CD4-positive, alpha-beta T cell (primary cell): Measurements from ENCODE around the gene ABITRAM. TPM values are rescaled to one million over a fixed set of nuclear protein-coding genes. Genes with fewer than 3 reads are reported as not detected.

ENCODE experiments used
- ATAC-seq: fragments of 200-7000 bp; cut with Tn5 transposase; one replicate; pipeline ENCODE4 v1.10.0; 2022; ENCODE audit warnings: mild to moderate bottlenecking; ENCODE audit not compliant: poor library complexity
- CTCF ChIA-PET: fragments of 350-600 bp; sonication (Branson Sonifier 250); formaldehyde crosslinking; loops from one replicate; lab custom pipeline; 2021; ENCODE audit warnings: antibody characterized with exemption, inconsistent platforms; lab: Charles Lee
- POLR2A ChIA-PET: fragments of 350-600 bp; sonication (Branson Sonifier 250); formaldehyde crosslinking; loops from one replicate; lab custom pipeline; 2021; ENCODE audit warnings: antibody characterized with exemption, inconsistent platforms; lab: Charles Lee
- DNase-seq, 14 experiments: peaks; one replicate each; pipeline ENCODE4 v3.0.0-alpha.2; 2013 to 2020; ENCODE audit warnings: mixed read lengths in 2 of 14
- H3K27ac ChIP-seq, 2 donors: one replicate each; pipeline versions ENCODE4 v1.5.1 to v1.7.0; 2013; ENCODE audit warnings: low read length in 2 of 2, low read depth in 1 of 2, mild to moderate bottlenecking in 1 of 2
- H3K27me3 ChIP-seq, 2 experiments: 1 replicate in 1 of 2; 2 replicates in 1 of 2; pipeline versions ENCODE4 v1.6.1 to v1.7.0; 2013; ENCODE audit warnings: low read length in 2 of 2, control low read depth in 1 of 2, mild to moderate bottlenecking in 1 of 2, moderate library complexity in 1 of 2; ENCODE audit not compliant: insufficient read depth in 2 of 2, control insufficient read depth in 1 of 2
- H3K36me3 ChIP-seq: one replicate; pipeline ENCODE4 v1.6.1; 2013; ENCODE audit warnings: low read length, control low read depth; ENCODE audit not compliant: insufficient read depth
- H3K4me1 ChIP-seq: one replicate; pipeline ENCODE4 v1.6.1; 2013; ENCODE audit warnings: low read length, control low read depth; ENCODE audit not compliant: insufficient read depth
- H3K4me3 ChIP-seq: one replicate; pipeline ENCODE4 v1.5.1; 2013; ENCODE audit warnings: mild to moderate bottlenecking, low read length, moderate library complexity
- H3K9me3 ChIP-seq, 2 experiments: 1 replicate in 1 of 2; 2 replicates in 1 of 2; pipeline versions ENCODE4 v1.6.1 to v1.7.0; 2013; ENCODE audit warnings: low read length in 2 of 2, mild to moderate bottlenecking in 2 of 2, control low read depth in 1 of 2, moderate library complexity in 1 of 2; ENCODE audit not compliant: control insufficient read depth in 1 of 2, insufficient read depth in 1 of 2
- H3K27ac Mint-ChIP-seq: one replicate; pipeline ENCODE4 v1.8.0; 2020; ENCODE audit warnings: mixed read lengths
- H3K27me3 Mint-ChIP-seq: one replicate; pipeline ENCODE4 v1.8.0; 2021; ENCODE audit warnings: mixed read lengths
- H3K36me3 Mint-ChIP-seq: one replicate; pipeline ENCODE4 v1.8.0; 2021; ENCODE audit warnings: low read depth, mixed read lengths
- H3K4me1 Mint-ChIP-seq: one replicate; pipeline ENCODE4 v1.8.0; 2021; ENCODE audit warnings: low read depth, mixed read lengths
- H3K4me3 Mint-ChIP-seq: one replicate; pipeline ENCODE4 v1.8.0; 2020; ENCODE audit warnings: mild to moderate bottlenecking, mixed read lengths
- H3K9me3 Mint-ChIP-seq: one replicate; pipeline ENCODE4 v1.8.0; 2020; ENCODE audit warnings: mixed read lengths
- intact Hi-C, 2 experiments: fragments of 100-400 bp; cut with DNase I in 1 of 2; cut with micrococcal nuclease in 1 of 2; formaldehyde crosslinking; loops; one replicate each; pipeline versions ENCODE4 v1.15.1 to v1.9.0; 2023 to 2025; cut with DNase I, micrococcal nuclease
- total RNA-seq, 174 experiments: library from RNA in 2 of 174; stranded (reverse) in 2 of 174; gene quantifications; one replicate each; pipeline ENCODE4 v1.2.3 and lab custom pipeline; 2021 to 2026
- TF ChIP-seq, protein P1 (sequence below): fragments of 200-600 bp; IDR thresholded peaks from one replicate; pipeline ENCODE4 v1.8.0; 2022; ENCODE audit warnings: antibody characterized with exemption, mild to moderate bottlenecking

The ABITRAM gene
- total RNA-seq, 2 experiments from 2014 or later, result 10.4 to 11.7 TPM

DNA sequence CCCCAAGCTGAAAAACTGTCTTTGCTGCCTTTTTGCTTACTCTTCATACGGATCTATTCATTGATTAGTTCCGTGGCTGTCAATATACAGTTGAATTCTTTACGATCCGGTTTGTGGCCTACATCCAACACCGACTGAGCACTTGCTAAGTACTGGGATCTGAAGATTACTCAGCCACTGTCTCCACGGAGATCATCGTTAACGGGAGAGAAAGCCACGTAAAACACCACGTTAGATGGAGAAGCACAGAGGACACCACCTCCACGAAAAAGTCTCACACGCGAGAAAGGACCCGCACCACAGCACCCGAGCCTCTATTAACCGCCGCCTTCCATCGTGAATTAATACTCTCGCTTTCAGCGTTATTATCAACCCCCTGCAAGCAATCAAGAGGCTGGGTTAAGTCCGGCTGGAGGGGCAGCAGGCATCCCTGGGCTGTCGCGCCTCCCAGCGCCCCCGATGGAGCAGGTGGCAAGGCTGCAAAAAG is 926 bp upstream of the ABITRAM start:
- ChIA-PET POLR2A (interaction anchor here (1.3 to 1.4 kb wide), 2 partner anchors 21 to 186 kb away, joined by 4 to 8 read pairs; partner anchors contain the start of gene TMEM245), CTCF (no interaction called here)
- Mint-ChIP-seq H3K9me3 (no peaks in the 10 kb centered on the region), H3K27me3 (no peaks in the 10 kb centered on the region), H3K4me1 (peaks cover 57% of the 10 kb centered on the region), H3K27ac (peak overlapping the region; percentile 95), H3K36me3 (peaks cover 47% of the 10 kb centered on the region), H3K4me3 (peak overlapping the region; percentile 99)
- Histone ChIP-seq H3K9me3 (no peaks in the 10 kb centered on the region), H3K27me3 (no peaks in the 10 kb centered on the region), H3K36me3 (peaks cover 21% of the 10 kb centered on the region), H3K4me1 (peaks cover 23% of the 10 kb centered on the region), H3K27ac (peak overlapping the region; percentile 77 to 93), H3K4me3 (peak overlapping the region; percentile 97)
- intact Hi-C loops, result loop anchor here (2.0 to 10.0 kb wide), 5 partner anchors 79 to 1322 kb away; partner anchors contain the start of genes TMEM245 (in 2 of the 2), CTNNAL1 (in 1 of the 2), EPB41L4B (in 1 of the 2) and TXN (in 1 of the 2)
- DNase-seq (no peak), ATAC-seq (no peak)
- TF ChIP-seq, protein P1, sequence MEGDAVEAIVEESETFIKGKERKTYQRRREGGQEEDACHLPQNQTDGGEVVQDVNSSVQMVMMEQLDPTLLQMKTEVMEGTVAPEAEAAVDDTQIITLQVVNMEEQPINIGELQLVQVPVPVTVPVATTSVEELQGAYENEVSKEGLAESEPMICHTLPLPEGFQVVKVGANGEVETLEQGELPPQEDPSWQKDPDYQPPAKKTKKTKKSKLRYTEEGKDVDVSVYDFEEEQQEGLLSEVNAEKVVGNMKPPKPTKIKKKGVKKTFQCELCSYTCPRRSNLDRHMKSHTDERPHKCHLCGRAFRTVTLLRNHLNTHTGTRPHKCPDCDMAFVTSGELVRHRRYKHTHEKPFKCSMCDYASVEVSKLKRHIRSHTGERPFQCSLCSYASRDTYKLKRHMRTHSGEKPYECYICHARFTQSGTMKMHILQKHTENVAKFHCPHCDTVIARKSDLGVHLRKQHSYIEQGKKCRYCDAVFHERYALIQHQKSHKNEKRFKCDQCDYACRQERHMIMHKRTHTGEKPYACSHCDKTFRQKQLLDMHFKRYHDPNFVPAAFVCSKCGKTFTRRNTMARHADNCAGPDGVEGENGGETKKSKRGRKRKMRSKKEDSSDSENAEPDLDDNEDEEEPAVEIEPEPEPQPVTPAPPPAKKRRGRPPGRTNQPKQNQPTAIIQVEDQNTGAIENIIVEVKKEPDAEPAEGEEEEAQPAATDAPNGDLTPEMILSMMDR, result no peak

DNA sequence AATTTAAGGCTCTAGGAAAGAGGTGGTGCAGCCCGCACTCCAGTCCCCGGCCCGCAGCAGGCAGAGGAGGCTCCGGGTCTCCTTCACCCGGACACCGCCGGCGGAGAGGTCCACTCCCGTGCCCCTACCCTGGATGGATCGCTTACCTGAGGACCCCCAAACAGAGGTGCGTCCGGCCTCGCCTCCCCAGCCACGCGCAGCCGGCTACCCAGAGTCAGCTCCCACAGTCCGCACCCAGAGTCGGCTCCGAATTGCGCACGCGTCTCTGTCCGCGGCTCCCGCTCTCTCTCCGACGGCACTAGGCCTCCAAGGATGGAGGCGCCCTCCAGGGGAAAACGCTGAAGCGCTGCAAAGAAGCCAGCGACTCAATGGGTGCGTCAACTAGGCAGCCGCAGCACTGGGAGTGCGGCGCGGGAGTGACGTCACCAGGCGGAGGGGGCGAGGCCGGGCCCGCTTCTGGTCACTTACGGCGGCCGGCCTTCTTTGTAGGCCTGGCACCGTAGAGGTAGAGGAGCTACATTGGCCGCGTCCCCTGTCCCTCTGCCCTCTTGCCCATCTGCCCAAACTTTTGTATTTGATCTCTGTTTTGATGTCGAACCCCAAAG is 380 bp upstream of the ABITRAM start, which contains the start of gene ELP1:
Gene ELP1 (minus strand): TSS at position 407 of the 605 bp plus-strand sequence. CDS start 2,978 bp downstream, outside the sequence.
- ChIA-PET POLR2A (interaction anchor here (1.0 to 1.6 kb wide), 5 partner anchors 20 to 185 kb away, joined by 3 to 8 read pairs (median 4); partner anchors contain the start of genes CTNNAL1 and TMEM245), CTCF (no interaction called here)
- Mint-ChIP-seq H3K4me3 (peak within 1 kb of the TSS; percentile 99), H3K4me1 (peaks cover 57% of the 10 kb centered on the region), H3K27ac (peak within 1 kb of the TSS; percentile 95), H3K27me3 (no peaks in the 10 kb centered on the region), H3K36me3 (peaks cover 44% of the 10 kb centered on the region), H3K9me3 (no peaks in the 10 kb centered on the region)
- Histone ChIP-seq H3K4me1 (peaks cover 23% of the 10 kb centered on the region), H3K9me3 (no peaks in the 10 kb centered on the region), H3K27ac (peak within 1 kb of the TSS; percentile 77 to 93), H3K4me3 (peak within 1 kb of the TSS; percentile 97), H3K27me3 (no peaks in the 10 kb centered on the region), H3K36me3 (peaks cover 15% of the 10 kb centered on the region)
- TF ChIP-seq, protein P1, result peak; percentile 39
- DNase-seq (peak; percentile 83 to 97 (median 90)), ATAC-seq (peak; percentile 88)
- intact Hi-C loops, result loop anchor here (1.0 to 10.0 kb wide), 7 partner anchors 20 to 1321 kb away; partner anchors contain the start of genes CTNNAL1 (in 2 of the 2), TMEM245 (in 2 of the 2), EPB41L4B (in 1 of the 2) and TXN (in 1 of the 2)

DNA sequence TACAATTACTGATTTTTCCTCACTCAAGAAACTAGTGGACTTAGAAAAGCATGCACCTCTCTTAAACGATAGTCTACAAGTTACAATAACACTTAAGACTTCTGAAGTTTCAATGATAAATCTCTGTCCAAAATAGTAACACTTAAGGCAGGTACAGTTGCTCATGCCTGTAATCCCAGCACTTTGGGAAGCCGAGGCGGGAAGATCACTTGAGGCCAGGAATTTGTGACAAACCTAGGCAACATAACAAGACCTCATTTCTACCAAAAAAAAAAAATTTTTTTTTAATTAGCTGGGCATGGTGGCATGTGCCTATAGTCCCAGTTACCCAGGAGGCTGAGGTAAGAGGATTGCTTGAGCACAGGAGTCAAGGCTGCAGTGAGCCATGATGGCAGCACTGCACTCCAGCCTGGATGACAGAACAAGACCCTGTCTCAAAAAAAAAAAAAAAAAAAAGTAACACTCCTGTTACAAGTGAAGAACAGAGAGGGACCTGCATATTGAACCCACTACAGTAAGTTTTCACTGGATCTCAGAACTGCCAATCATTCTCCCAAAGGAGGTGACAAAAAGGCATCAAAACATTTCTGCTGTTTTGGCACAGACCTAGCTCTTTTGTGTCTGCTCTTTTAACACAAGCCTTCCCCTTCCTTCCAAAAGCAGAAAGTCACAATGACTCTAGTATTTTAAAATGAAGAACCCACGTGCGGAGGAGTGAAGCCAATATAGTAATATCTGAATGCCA is 3.5 kb downstream of the ABITRAM start:
- no peaks in the 10 kb centered on the region for H3K9me3 Mint-ChIP-seq
- H3K4me3 Mint-ChIP-seq, result no peak overlapping the region
- DNase-seq, result no peak
- intact Hi-C loops, result loop anchor here in 1 of 2 experiments (10.0 kb wide), 1 partner anchor 1317 kb away; the partner anchor contains the start of gene TXN
- TF ChIP-seq, protein P1, result no peak
- peaks cover 33% of the 10 kb centered on the region for H3K4me1 Mint-ChIP-seq
- peaks cover 7% of the 10 kb centered on the region for H3K36me3 ChIP-seq
- no peaks in the 10 kb centered on the region for H3K27me3 ChIP-seq
- H3K27ac Mint-ChIP-seq, result no peak overlapping the region
- H3K9me3 ChIP-seq, result no peaks in the 10 kb centered on the region
- H3K27me3 Mint-ChIP-seq, result no peaks in the 10 kb centered on the region
- CTCF ChIA-PET, result no interaction called here
- no peak overlapping the region for H3K27ac ChIP-seq
- no peak for ATAC-seq
- H3K36me3 Mint-ChIP-seq, result peaks cover 47% of the 10 kb centered on the region
- H3K4me1 ChIP-seq, result peaks cover 17% of the 10 kb centered on the region
- H3K4me3 ChIP-seq, result no peak overlapping the region
- POLR2A ChIA-PET, result no interaction called here
